Measurements from ENCODE around the gene NDUFA8. TPM values are rescaled to one million over a fixed set of nuclear protein-coding genes. Genes with fewer than 3 reads are reported as not detected.

NDUFA8 gene
- polyA plus RNA-seq, 1 experiment = 52.4 TPM

- Histone ChIP-seq H3K27me3 (ENCODE audit: control insufficient read depth, insufficient read depth, low read length) (peaks cover 3% of the 10 kb centered on the region; the same call in 1 of the 2 replicates), H3K36me3 (ENCODE audit: control insufficient read depth, insufficient read depth, low read length) (no peaks in the 10 kb centered on the region), H3K4me3 (ENCODE audit: low read depth, low read length) (no peak overlapping the region)
- ChIA-PET CTCF (no interaction called here), POLR2A (no interaction called here)
- no peak for DNase-seq (ENCODE audit: low read depth)
- TF ChIP-seq CTCF (IDR thresholded peaks at IDR 0.05; ENCODE audit: insufficient read depth, low read depth, low read length) = no peak
These were observed 38.3 kb upstream of the NDUFA8 start for GRCh38 chr9:122197882-122198281.

- CTCF ChIA-PET = no interaction called here
- DNase-seq (ENCODE audit: low read depth) = no peak
- POLR2A ChIA-PET = no interaction called here
- no peak for TF ChIP-seq CTCF (IDR thresholded peaks at IDR 0.05; ENCODE audit: insufficient read depth, low read depth, low read length)
- Histone ChIP-seq H3K4me3 (ENCODE audit: low read depth, low read length) (no peak overlapping the region), H3K27me3 (ENCODE audit: control insufficient read depth, insufficient read depth, low read length) (peaks cover 3% of the 10 kb centered on the region; the same call in 1 of the 2 replicates), H3K36me3 (ENCODE audit: control insufficient read depth, insufficient read depth, low read length) (no peaks in the 10 kb centered on the region)
These were observed 37.8 kb upstream of the NDUFA8 start for GRCh38 chr9:122197426-122197825.

GRCh38 chr9:122195875-122196274 lies 36.3 kb upstream of the NDUFA8 start:
- H3K27me3 ChIP-seq (ENCODE audit: control insufficient read depth, insufficient read depth, low read length) = peaks cover 3% of the 10 kb centered on the region; the same call in 1 of the 2 replicates
- no peak for TF ChIP-seq CTCF (IDR thresholded peaks at IDR 0.05; ENCODE audit: insufficient read depth, low read depth, low read length)
- CTCF ChIA-PET = no interaction called here

GRCh38 chr9:122193651-122194050 lies 34.1 kb upstream of the NDUFA8 start:
- Histone ChIP-seq H3K27me3 (ENCODE audit: control insufficient read depth, insufficient read depth, low read length) (peaks cover 3% of the 10 kb centered on the region; the same call in 1 of the 2 replicates), H3K4me3 (ENCODE audit: low read depth, low read length) (no peak overlapping the region), H3K36me3 (ENCODE audit: control insufficient read depth, insufficient read depth, low read length) (no peaks in the 10 kb centered on the region)
- no peak for TF ChIP-seq CTCF (IDR thresholded peaks at IDR 0.05; ENCODE audit: insufficient read depth, low read depth, low read length)
- POLR2A ChIA-PET = no interaction called here
- CTCF ChIA-PET = no interaction called here
- no peak for DNase-seq (ENCODE audit: low read depth)

More at GRCh38 chr9:122195875-122196274, 36.3 kb upstream of the NDUFA8 start:
- POLR2A ChIA-PET = no interaction called here
- DNase-seq (ENCODE audit: low read depth) = no peak
- no peak overlapping the region for H3K4me3 ChIP-seq (ENCODE audit: low read depth, low read length)
- no peaks in the 10 kb centered on the region for H3K36me3 ChIP-seq (ENCODE audit: control insufficient read depth, insufficient read depth, low read length)

GRCh38 chr9:122192914-122193525 lies 33.4 kb upstream of the NDUFA8 start:
- no peak overlapping the region for H3K4me3 ChIP-seq (ENCODE audit: low read depth, low read length)
- no peaks in the 10 kb centered on the region for H3K36me3 ChIP-seq (ENCODE audit: control insufficient read depth, insufficient read depth, low read length)
- no peak for DNase-seq (ENCODE audit: low read depth)
- CTCF ChIA-PET = interaction anchor here (0.7 to 1.3 kb wide), 2 partner anchors 9 to 42 kb away, joined by 3 read pairs; no protein-coding TSS in a partner anchor
- POLR2A ChIA-PET = no interaction called here
- peaks cover 2% of the 10 kb centered on the region; the same call in 1 of the 2 replicates for H3K27me3 ChIP-seq (ENCODE audit: control insufficient read depth, insufficient read depth, low read length)
- no peak for TF ChIP-seq CTCF (IDR thresholded peaks at IDR 0.05; ENCODE audit: insufficient read depth, low read depth, low read length)

Data from BJ (cell line).